H9 (cell line): ENCODE data around the gene MGAT4A. TPM values are rescaled to one million over a fixed set of nuclear protein-coding genes. Genes with fewer than 3 reads are reported as not detected.

Experiments used
- DNase-seq: peaks from one replicate; pipeline ENCODE4 v3.0.0-alpha.2; 2017
- H2AFZ ChIP-seq: one replicate; pipeline ENCODE4 v1.6.1; 2013; ENCODE audit warnings: mild to moderate bottlenecking, low read length, control low read depth, moderate library complexity
- H2AK5ac ChIP-seq: 2 replicates; pipeline ENCODE4 v1.6.1; 2013; ENCODE audit warnings: low read length, control low read depth, mixed read lengths; ENCODE audit not compliant: insufficient read length
- H2BK120ac ChIP-seq: one replicate; pipeline ENCODE4 v1.6.1; 2013; ENCODE audit warnings: low read depth, mild to moderate bottlenecking, low read length, control low read depth, inconsistent platforms; ENCODE audit not compliant: poor library complexity, severe bottlenecking
- H2BK12ac ChIP-seq: 2 replicates; pipeline ENCODE4 v1.6.1; 2013; ENCODE audit warnings: low read length, control low read depth, mixed read lengths, low read depth; ENCODE audit not compliant: insufficient read length
- H2BK15ac ChIP-seq: 2 replicates; pipeline ENCODE4 v1.6.1; 2013; ENCODE audit warnings: low read depth, low read length, control low read depth
- H2BK20ac ChIP-seq: one replicate; pipeline ENCODE4 v1.6.1; 2013; ENCODE audit warnings: low read depth, mild to moderate bottlenecking, low read length, control low read depth, inconsistent platforms; ENCODE audit not compliant: poor library complexity, severe bottlenecking
- H2BK5ac ChIP-seq: 2 replicates; pipeline ENCODE4 v1.6.1; 2013; ENCODE audit warnings: low read length, control low read depth, mixed read lengths; ENCODE audit not compliant: insufficient read length
- H3K14ac ChIP-seq: 2 replicates; pipeline ENCODE4 v1.6.1; 2013; ENCODE audit warnings: low read length, control low read depth; ENCODE audit not compliant: insufficient read depth
- H3K18ac ChIP-seq: 2 replicates; pipeline ENCODE4 v1.6.1; 2013; ENCODE audit warnings: low read depth, mild to moderate bottlenecking, mixed read lengths, low read length, control low read depth; ENCODE audit not compliant: insufficient read length
- H3K23ac ChIP-seq: 2 replicates; pipeline ENCODE4 v1.6.1; 2013; ENCODE audit warnings: low read length, control low read depth, mixed read lengths, low read depth; ENCODE audit not compliant: insufficient read length
- H3K23me2 ChIP-seq: 2 replicates; pipeline ENCODE4 v1.6.1; 2013; ENCODE audit warnings: low read depth, mild to moderate bottlenecking, mixed read lengths, low read length, control low read depth; ENCODE audit not compliant: insufficient read length, poor library complexity, severe bottlenecking
- H3K27ac ChIP-seq: 2 replicates; pipeline ENCODE4 v1.5.1; 2013; ENCODE audit warnings: low read length, control low read depth, mixed read lengths, low read depth; ENCODE audit not compliant: insufficient read length
- H3K27me3 ChIP-seq: 2 replicates; pipeline ENCODE4 v1.6.1; 2013; ENCODE audit warnings: low read length, control low read depth, inconsistent platforms; ENCODE audit not compliant: insufficient read depth
- H3K4ac ChIP-seq: 2 replicates; pipeline ENCODE4 v1.6.1; 2013; ENCODE audit warnings: low read depth, mild to moderate bottlenecking, control low read depth, inconsistent platforms, low read length, moderate library complexity
- H3K4me1 ChIP-seq: 2 replicates; pipeline ENCODE4 v1.6.1; 2013; ENCODE audit warnings: low read length, control low read depth, inconsistent platforms; ENCODE audit not compliant: insufficient read depth
- H3K4me2 ChIP-seq: 2 replicates; pipeline ENCODE4 v1.6.1; 2013; ENCODE audit warnings: low read length, control low read depth, mixed read lengths; ENCODE audit not compliant: insufficient read length, insufficient read depth
- H3K56ac ChIP-seq: 2 replicates; pipeline ENCODE4 v1.6.1; 2013; ENCODE audit warnings: low read depth, mild to moderate bottlenecking, mixed read lengths, low read length, control low read depth; ENCODE audit not compliant: insufficient read length
- H3K79me1 ChIP-seq: 2 replicates; pipeline ENCODE4 v1.6.1; 2013; ENCODE audit warnings: low read depth, mild to moderate bottlenecking, moderate library complexity, low read length, control low read depth, inconsistent platforms; ENCODE audit not compliant: insufficient read depth, poor library complexity, severe bottlenecking
- H3K79me2 ChIP-seq: 2 replicates; pipeline ENCODE4 v1.6.1; 2013; ENCODE audit warnings: low read length, control low read depth, inconsistent platforms; ENCODE audit not compliant: insufficient read depth
- H3K9ac ChIP-seq: 2 replicates; pipeline ENCODE4 v1.6.1; 2013; ENCODE audit warnings: low read length, control low read depth, mixed read lengths; ENCODE audit not compliant: insufficient read length; ENCODE audit errors: extremely low read depth
- H3K9me3 ChIP-seq: one replicate; pipeline ENCODE4 v1.6.1; 2013; ENCODE audit warnings: low read depth, low read length, inconsistent platforms; ENCODE audit not compliant: control insufficient read depth
- H3T11ph ChIP-seq: one replicate; pipeline ENCODE4 v1.6.1; 2013; ENCODE audit warnings: mild to moderate bottlenecking, low read length, control low read depth, inconsistent platforms
- H4K20me1 ChIP-seq: one replicate; pipeline ENCODE4 v1.6.1; 2013; ENCODE audit not compliant: control insufficient read depth, insufficient read length, insufficient read depth
- H4K5ac ChIP-seq: 2 replicates; pipeline ENCODE4 v1.6.1; 2013; ENCODE audit warnings: low read depth, mild to moderate bottlenecking, mixed read lengths, low read length, control low read depth; ENCODE audit not compliant: insufficient read length
- H4K8ac ChIP-seq: replicated peaks from 2 replicates; pipeline ENCODE4 v1.6.1; 2013; ENCODE audit warnings: low read length, control low read depth, mixed read lengths, low read depth; ENCODE audit not compliant: insufficient read length
- H4K91ac ChIP-seq: 2 replicates; pipeline ENCODE4 v1.6.1; 2013; ENCODE audit warnings: low read depth, mild to moderate bottlenecking, moderate library complexity, mixed read lengths, low read length, control low read depth; ENCODE audit not compliant: insufficient read length
- H3K27ac Mint-ChIP-seq, 3 experiments: 2 replicates in 2 of 3; 3 replicates in 1 of 3; pipeline ENCODE4 v1.8.0; 2020 to 2021; ENCODE audit warnings: mixed read lengths in 3 of 3, mild to moderate bottlenecking in 1 of 3, moderate library complexity in 1 of 3
- H3K27me3 Mint-ChIP-seq: 2 replicates; pipeline ENCODE4 v1.8.0; 2021; ENCODE audit warnings: low read depth, mild to moderate bottlenecking, moderate library complexity, mixed read lengths
- H3K36me3 Mint-ChIP-seq, 3 experiments: 2 replicates in 2 of 3; 3 replicates in 1 of 3; pipeline ENCODE4 v1.8.0; 2020 to 2021; ENCODE audit warnings: low read depth in 3 of 3, mixed read lengths in 3 of 3; ENCODE audit not compliant: insufficient read depth in 1 of 3
- H3K4me1 Mint-ChIP-seq, 2 experiments: 2 replicates each; pipeline ENCODE4 v1.8.0; 2020; ENCODE audit warnings: mixed read lengths in 2 of 2
- H3K4me3 Mint-ChIP-seq, 2 experiments: 2 replicates in 1 of 2; 3 replicates in 1 of 2; pipeline ENCODE4 v1.8.0; 2020 to 2021; ENCODE audit warnings: mild to moderate bottlenecking in 2 of 2, mixed read lengths in 2 of 2, moderate library complexity in 1 of 2
- H3K9me3 Mint-ChIP-seq, 2 experiments: 2 replicates in 1 of 2; 3 replicates in 1 of 2; pipeline ENCODE4 v1.8.0; 2020; ENCODE audit warnings: mild to moderate bottlenecking in 2 of 2, mixed read lengths in 2 of 2, moderate library complexity in 1 of 2
- CTCF ChIP-seq: fragments of 200-600 bp; sonication (generic); conservative IDR thresholded peaks from 3 replicates; pipeline ENCODE4 v1.8.0; 2021; ENCODE audit warnings: antibody characterized with exemption, mild to moderate bottlenecking
- WGBS: extraction: QIAGEN DNeasy Blood & Tissue Kit; methylation state at CpG from one replicate; pipeline ENCODE4 v1.1.7; 2013; ENCODE audit warnings: missing lambda C conversion rate, low lambda C conversion rate, mixed read lengths; ENCODE audit not compliant: insufficient read length; ENCODE audit errors: extremely low coverage; 5-methylcytosine and 5-hydroxymethylcytosine counted together
- total RNA-seq: library from RNA; stranded (reverse); gene quantifications from 2 replicates; pipeline ENCODE4 v1.2.1, GENCODE V29; 2021

Gene MGAT4A
- total RNA-seq, 1 experiment from 2014 or later: 3.5 TPM

- no peak overlapping the region for H3K14ac ChIP-seq
- Mint-ChIP-seq H3K36me3 (no peaks in the 10 kb centered on the region), H3K4me1 (no peaks in the 10 kb centered on the region; a peak in 1 of 4 replicates), H3K27me3 (no peaks in the 10 kb centered on the region; the same call in 1 of the 2 replicates), H3K27ac (no peak overlapping the region), H3K4me3 (no peak overlapping the region), H3K9me3 (no peaks in the 10 kb centered on the region)
- H3K4me1 ChIP-seq: no peaks in the 10 kb centered on the region
- no peak overlapping the region for H2AFZ ChIP-seq
- no peak overlapping the region for H2BK5ac ChIP-seq
- H3K18ac ChIP-seq: no peak overlapping the region
- H3K79me1 ChIP-seq: no peaks in the 10 kb centered on the region
- TF ChIP-seq CTCF: no peak
- no peak overlapping the region for H3K9ac ChIP-seq
- no peak overlapping the region for H4K91ac ChIP-seq
- H2BK12ac ChIP-seq: no peak overlapping the region
- H2AK5ac ChIP-seq: no peak overlapping the region
- no peak overlapping the region for H4K8ac ChIP-seq
- no peak overlapping the region for H3K23ac ChIP-seq
- no peaks in the 10 kb centered on the region for H3K27me3 ChIP-seq
- no peaks in the 10 kb centered on the region for H3K9me3 ChIP-seq
- no peak overlapping the region for H3T11ph ChIP-seq
- no peaks in the 10 kb centered on the region for H3K79me2 ChIP-seq
- H3K56ac ChIP-seq: no peak overlapping the region
- H3K4me2 ChIP-seq: no peak overlapping the region
- no peak for DNase-seq
- H4K20me1 ChIP-seq: no peaks in the 10 kb centered on the region
- no peak overlapping the region for H2BK20ac ChIP-seq
- H2BK15ac ChIP-seq: no peak overlapping the region
- H2BK120ac ChIP-seq: no peak overlapping the region
- no peaks in the 10 kb centered on the region for H3K23me2 ChIP-seq
- H4K5ac ChIP-seq: no peak overlapping the region
- H3K27ac ChIP-seq: no peak overlapping the region
- H3K4ac ChIP-seq: no peak overlapping the region
- WGBS: no CpG with 5 or more reads among the region's 3 CpGs
Observed at GRCh38 chr2:98695255-98695654, 35.7 kb downstream of the MGAT4A start.
